T-helper 2 cell treated with Interferon-gamma antibody and Interleukin-4, amounts not matched to agents 100 ng/mL and 5 ng/mL, for 36 hours (primary cell): Measurements from ENCODE around the gene NKD1. TPM values are rescaled to one million over a fixed set of nuclear protein-coding genes. Genes with fewer than 3 reads are reported as not detected.

Source experiments
- intact Hi-C: fragments of 100-400 bp; cut with micrococcal nuclease; formaldehyde crosslinking; loops from one replicate; pipeline ENCODE4 v1.15.1; 2023
- total RNA-seq: library from RNA; stranded (reverse); gene quantifications from 2 replicates; pipeline ENCODE4 v1.2.3, GENCODE V29; 2022

The NKD1 gene
- total RNA-seq, 1 donor from 2014 or later, result 0.75 TPM

GRCh38 chr16:50688083-50688482 is 139.9 kb downstream of the NKD1 start:
- intact Hi-C loops, result no loop called here

- intact Hi-C loops, result no loop called here
Measured at GRCh38 chr16:50688867-50689266, 140.7 kb downstream of the NKD1 start.

- intact Hi-C loops, result no loop called here
Measured at GRCh38 chr16:50690177-50690576, 142.0 kb downstream of the NKD1 start.

DNA sequence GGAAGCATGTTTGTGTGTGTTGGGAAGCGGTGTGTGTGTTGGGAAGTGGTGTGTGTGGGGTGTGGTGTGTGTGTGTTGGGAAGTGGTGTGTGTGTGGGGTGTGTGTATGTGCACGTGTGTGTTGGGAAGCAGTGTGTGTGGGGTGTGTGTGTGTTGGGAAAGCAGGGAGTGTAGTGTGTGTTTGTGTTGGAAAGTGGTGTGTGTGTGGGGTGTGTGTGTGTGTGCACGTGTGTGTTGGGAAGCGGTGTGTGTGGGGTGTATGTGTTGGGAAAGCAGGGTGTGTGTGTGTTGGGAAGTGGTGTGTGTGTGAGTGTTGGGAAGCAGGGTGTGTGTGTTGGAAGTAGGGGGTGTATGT is 144.4 kb downstream of the NKD1 start:
- intact Hi-C loops, result no loop called here

- intact Hi-C loops, result no loop called here
Measured at GRCh38 chr16:50692999-50693781, 145.0 kb downstream of the NKD1 start, which contains the start of gene NOD2. Gene NOD2, plus strand, starts transcription at chr16:50693606. Its CDS starts 5,890 bp downstream, at chr16:50699496.

- intact Hi-C loops, result no loop called here
Measured at GRCh38 chr16:50694206-50694605, 146.0 kb downstream of the NKD1 start.

- intact Hi-C loops, result no loop called here
Measured at GRCh38 chr16:50695017-50696000, 147.1 kb downstream of the NKD1 start.

GRCh38 chr16:50696126-50696525 is 147.9 kb downstream of the NKD1 start:
- intact Hi-C loops, result no loop called here

DNA sequence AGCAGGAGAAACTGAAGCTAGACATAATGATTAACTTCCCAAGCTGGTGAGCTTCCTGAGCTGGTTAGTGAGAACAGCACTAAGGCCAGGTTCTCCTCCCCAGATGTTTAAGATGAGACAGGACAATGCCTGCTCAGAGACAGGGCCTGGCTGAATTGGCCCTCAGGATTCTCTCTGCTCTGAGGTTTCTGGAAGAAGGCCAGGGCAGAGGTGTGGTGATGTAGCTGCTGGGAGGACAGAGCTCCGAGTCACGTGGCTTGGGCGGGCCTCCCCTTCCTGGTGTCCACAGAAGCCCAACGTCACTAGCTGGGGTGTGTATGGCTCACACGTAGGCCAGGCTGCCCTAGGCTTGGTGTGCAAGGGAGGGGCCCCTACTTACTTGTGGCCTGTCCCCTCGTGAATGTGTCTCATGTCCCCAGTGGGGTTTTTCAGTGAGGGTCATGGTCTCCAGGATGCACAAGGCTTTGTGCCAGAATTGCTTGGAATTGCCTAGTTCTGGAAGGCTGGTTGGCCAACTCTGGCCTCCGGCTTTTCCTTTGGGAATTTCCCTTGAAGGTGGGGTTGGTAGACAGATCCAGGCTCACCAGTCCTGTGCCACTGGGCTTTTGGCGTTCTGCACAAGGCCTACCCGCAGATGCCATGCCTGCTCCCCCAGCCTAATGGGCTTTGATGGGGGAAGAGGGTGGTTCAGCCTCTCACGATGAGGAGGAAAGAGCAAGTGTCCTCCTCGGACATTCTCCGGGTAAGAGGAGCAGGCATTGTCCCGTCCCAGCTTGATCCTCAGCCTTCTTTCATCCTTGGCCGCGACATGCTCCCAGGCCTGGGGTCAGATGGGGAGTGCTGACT is 148.6 kb downstream of the NKD1 start:
- intact Hi-C loops, result no loop called here

GRCh38 chr16:50697421-50697715 is 149.2 kb downstream of the NKD1 start:
- intact Hi-C loops, result no loop called here

DNA sequence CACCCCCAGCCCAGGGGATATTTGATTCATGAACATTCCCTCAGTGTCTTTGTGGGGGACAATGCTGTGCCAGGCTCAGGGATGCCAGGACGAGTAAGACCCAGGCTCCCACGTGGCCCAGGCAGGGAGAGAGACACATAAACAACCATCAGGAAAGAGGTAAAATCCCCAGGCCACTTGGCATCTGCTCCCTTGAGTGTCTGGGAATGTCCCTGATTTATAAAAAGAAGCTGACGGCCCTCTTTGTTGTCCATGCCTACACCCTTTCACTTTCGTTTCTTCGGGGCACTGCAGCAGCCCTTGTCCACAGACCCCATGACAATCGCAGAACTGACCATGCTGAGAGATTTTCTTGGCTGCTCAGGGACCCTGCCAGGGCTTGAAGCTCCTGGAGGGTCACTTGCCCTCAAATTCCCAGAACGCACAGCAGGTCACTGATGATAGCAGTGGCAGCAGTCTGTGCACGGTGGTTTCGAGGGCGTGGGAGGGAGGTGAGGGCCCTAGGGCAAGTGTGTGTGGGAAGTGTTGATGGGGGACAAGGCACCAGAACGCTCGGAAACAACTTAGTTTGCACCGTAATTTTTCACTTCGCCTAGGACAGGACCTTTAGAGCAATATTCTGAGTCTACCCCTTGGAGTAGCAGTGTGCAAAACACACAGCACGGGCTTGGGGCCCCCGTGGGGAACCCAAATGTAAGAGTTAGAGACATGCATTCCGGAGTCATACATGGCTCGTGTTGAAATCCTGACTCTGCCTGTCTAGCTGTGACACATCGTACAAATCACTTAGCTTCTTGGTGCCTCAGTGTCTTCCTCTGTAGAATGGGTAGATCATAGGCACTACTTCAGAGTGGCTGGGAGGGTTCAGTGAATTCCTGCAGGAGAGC is 149.9 kb downstream of the NKD1 start:
- intact Hi-C loops, result loop anchor here (1.0 to 2.0 kb wide), 2 partner anchors 13 to 45 kb away; partner anchors contain the start of gene CYLD

Other genes with a start within 250 kb of the NKD1 start
- gene BRD7, start 179.4 kb upstream of the NKD1 start, total RNA-seq, result 73.6 and 88.4 TPM in 2 replicates
- 67.4 and 69.7 TPM in 2 replicates for gene SNX20, start 132.9 kb downstream of the NKD1 start, total RNA-seq
- 5.1 and 5.7 TPM in 2 replicates for gene NOD2, start 145.2 kb downstream of the NKD1 start, total RNA-seq
- 263 and 268 TPM in 2 replicates for gene CYLD, start 193.7 kb downstream of the NKD1 start, total RNA-seq